Measurements from ENCODE around the gene ELN. TPM values are rescaled to one million over a fixed set of nuclear protein-coding genes. Genes with fewer than 3 reads are reported as not detected.

ELN gene
- total and polyA plus RNA-seq, 2 donors (not counting 1 experiment from before 2014, with no cell fraction given), result not detected

GRCh38 chr7:74047804-74048380, 19.9 kb downstream of the ELN start:
- WGBS (ENCODE audit: insufficient coverage), result 86% methylated on average over 5 of the region's 5 CpGs
- CTCF ChIA-PET, result interaction anchor here (1.7 kb wide), 1 partner anchor 21 kb away, joined by 8 read pairs; no protein-coding TSS in a partner anchor
- H3K4me2 ChIP-seq (replicated peaks; ENCODE audit: low read depth, low read length, poor library complexity, severe bottlenecking), result no peak overlapping the region
- H3K4me1 Mint-ChIP-seq, result no peaks in the 10 kb centered on the region
- no peaks in the 10 kb centered on the region for H3K4me1 ChIP-seq (ENCODE audit: control insufficient read depth in 2 of 2, insufficient read depth in 2 of 2, low read length in 2 of 2)
- POLR2A ChIA-PET, result no interaction called here
- no peak overlapping the region for H3K9ac ChIP-seq (ENCODE audit: low read length)
- H3K79me2 ChIP-seq (ENCODE audit: control insufficient read depth, insufficient read depth, low read length), result no peaks in the 10 kb centered on the region
- ATAC-seq (ENCODE audit: low read depth) (no peak), DNase-seq (no peak)
- H2AFZ ChIP-seq (ENCODE audit: insufficient read depth, low read depth, low read length, poor library complexity, severe bottlenecking), result no peak overlapping the region
- H3K27me3 Mint-ChIP-seq, result no peaks in the 10 kb centered on the region
- no peaks in the 10 kb centered on the region for H3K36me3 ChIP-seq (replicated peaks in 1 of 2; ENCODE audit: control extremely low read depth in 1 of 2, control insufficient read depth in 1 of 2, extremely low read depth in 1 of 2, insufficient read depth in 2 of 2, low read length in 1 of 2)
- H4K20me1 ChIP-seq (ENCODE audit: control insufficient read depth, insufficient read depth, low read length, poor library complexity, severe bottlenecking), result no peaks in the 10 kb centered on the region
- H3K9me3 ChIP-seq (ENCODE audit: control extremely low read depth in 1 of 3, control insufficient read depth in 2 of 3, insufficient read depth in 1 of 3, low read length in 2 of 3), result no peaks in the 10 kb centered on the region
- no peaks in the 10 kb centered on the region for H3K9me3 Mint-ChIP-seq (ENCODE audit: insufficient read depth)
- no peak overlapping the region for H3K4me3 ChIP-seq (ENCODE audit: control extremely low read depth in 1 of 5, extremely low read depth in 1 of 5, insufficient read depth in 1 of 5, low read depth in 2 of 5, low read length in 4 of 5)
- no peaks in the 10 kb centered on the region for H3K27me3 ChIP-seq (replicated peaks in 1 of 4; ENCODE audit: control extremely low read depth in 1 of 4, control insufficient read depth in 3 of 4, insufficient read depth in 4 of 4, low read length in 3 of 4)
- TF ChIP-seq, protein P1, sequence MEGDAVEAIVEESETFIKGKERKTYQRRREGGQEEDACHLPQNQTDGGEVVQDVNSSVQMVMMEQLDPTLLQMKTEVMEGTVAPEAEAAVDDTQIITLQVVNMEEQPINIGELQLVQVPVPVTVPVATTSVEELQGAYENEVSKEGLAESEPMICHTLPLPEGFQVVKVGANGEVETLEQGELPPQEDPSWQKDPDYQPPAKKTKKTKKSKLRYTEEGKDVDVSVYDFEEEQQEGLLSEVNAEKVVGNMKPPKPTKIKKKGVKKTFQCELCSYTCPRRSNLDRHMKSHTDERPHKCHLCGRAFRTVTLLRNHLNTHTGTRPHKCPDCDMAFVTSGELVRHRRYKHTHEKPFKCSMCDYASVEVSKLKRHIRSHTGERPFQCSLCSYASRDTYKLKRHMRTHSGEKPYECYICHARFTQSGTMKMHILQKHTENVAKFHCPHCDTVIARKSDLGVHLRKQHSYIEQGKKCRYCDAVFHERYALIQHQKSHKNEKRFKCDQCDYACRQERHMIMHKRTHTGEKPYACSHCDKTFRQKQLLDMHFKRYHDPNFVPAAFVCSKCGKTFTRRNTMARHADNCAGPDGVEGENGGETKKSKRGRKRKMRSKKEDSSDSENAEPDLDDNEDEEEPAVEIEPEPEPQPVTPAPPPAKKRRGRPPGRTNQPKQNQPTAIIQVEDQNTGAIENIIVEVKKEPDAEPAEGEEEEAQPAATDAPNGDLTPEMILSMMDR (IDR thresholded peaks at IDR 0.05), result no peak
- no peak for TF ChIP-seq EZH2 (IDR thresholded peaks at IDR 0.05; ENCODE audit: borderline replicate concordance, insufficient read depth, low read depth, low read length, poor library complexity, severe bottlenecking)
- intact Hi-C loops (cut with micrococcal nuclease), result no loop called here
- no peak overlapping the region for H3K4me3 Mint-ChIP-seq
- no peak overlapping the region for H3K27ac Mint-ChIP-seq
- no peak overlapping the region for H3K27ac ChIP-seq (ENCODE audit: low read length in 2 of 2)

DNA sequence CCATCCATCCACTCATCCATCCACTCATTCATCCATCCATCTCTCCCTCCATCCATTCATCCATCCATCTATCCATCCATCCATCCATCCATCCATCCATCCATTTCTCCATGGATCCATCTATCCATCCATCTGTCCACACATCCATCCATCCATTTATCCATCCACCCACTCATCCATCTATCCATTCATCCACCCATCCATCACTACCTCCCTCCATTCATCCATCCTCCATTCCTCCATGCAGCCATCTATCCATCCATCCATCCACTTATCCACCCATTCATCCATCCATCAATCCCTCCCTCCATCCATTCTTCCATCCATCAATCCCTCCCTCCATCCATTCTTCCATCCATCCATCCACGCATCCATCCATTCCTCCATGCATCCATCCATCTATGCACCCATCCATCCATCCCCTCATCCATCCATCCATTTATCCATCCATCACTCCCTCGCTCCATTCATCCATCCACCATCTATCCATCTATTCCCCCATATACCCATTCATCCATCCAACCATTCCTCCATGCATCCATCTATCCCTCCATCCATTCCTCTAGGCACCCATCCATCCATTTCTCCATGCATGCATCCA, 21.1 kb downstream of the ELN start:
- H3K4me2 ChIP-seq (replicated peaks; ENCODE audit: low read depth, low read length, poor library complexity, severe bottlenecking), result no peak overlapping the region
- no peak overlapping the region for H3K4me3 Mint-ChIP-seq
- H3K36me3 ChIP-seq (replicated peaks in 1 of 2; ENCODE audit: control extremely low read depth in 1 of 2, control insufficient read depth in 1 of 2, extremely low read depth in 1 of 2, insufficient read depth in 2 of 2, low read length in 1 of 2), result no peaks in the 10 kb centered on the region
- 93% methylated on average over 2 of the region's 2 CpGs for WGBS (ENCODE audit: insufficient coverage)
- no peaks in the 10 kb centered on the region for H3K9me3 ChIP-seq (ENCODE audit: control extremely low read depth in 1 of 3, control insufficient read depth in 2 of 3, insufficient read depth in 1 of 3, low read length in 2 of 3)
- H3K9me3 Mint-ChIP-seq (ENCODE audit: insufficient read depth), result no peaks in the 10 kb centered on the region
- TF ChIP-seq, protein P1 (IDR thresholded peaks at IDR 0.05), result no peak
- no peak for TF ChIP-seq EZH2 (IDR thresholded peaks at IDR 0.05; ENCODE audit: borderline replicate concordance, insufficient read depth, low read depth, low read length, poor library complexity, severe bottlenecking)
- no peak for DNase-seq
- ChIA-PET POLR2A (no interaction called here), CTCF (no interaction called here)
- peaks cover 8% of the 10 kb centered on the region for H3K27me3 Mint-ChIP-seq
- no peaks in the 10 kb centered on the region for H3K79me2 ChIP-seq (ENCODE audit: control insufficient read depth, insufficient read depth, low read length)
- H3K4me1 ChIP-seq (ENCODE audit: control insufficient read depth in 2 of 2, insufficient read depth in 2 of 2, low read length in 2 of 2), result no peaks in the 10 kb centered on the region
- no peak for ATAC-seq (ENCODE audit: low read depth)
- intact Hi-C loops (cut with micrococcal nuclease), result no loop called here
- H3K4me1 Mint-ChIP-seq, result no peaks in the 10 kb centered on the region
- no peaks in the 10 kb centered on the region for H4K20me1 ChIP-seq (ENCODE audit: control insufficient read depth, insufficient read depth, low read length, poor library complexity, severe bottlenecking)
- no peak overlapping the region for H3K9ac ChIP-seq (ENCODE audit: low read length)
- no peak overlapping the region for H2AFZ ChIP-seq (ENCODE audit: insufficient read depth, low read depth, low read length, poor library complexity, severe bottlenecking)
- no peak overlapping the region for H3K27ac Mint-ChIP-seq
- no peaks in the 10 kb centered on the region for H3K27me3 ChIP-seq (replicated peaks in 1 of 4; ENCODE audit: control extremely low read depth in 1 of 4, control insufficient read depth in 3 of 4, insufficient read depth in 4 of 4, low read length in 3 of 4)
- no peak overlapping the region for H3K4me3 ChIP-seq (ENCODE audit: control extremely low read depth in 1 of 5, extremely low read depth in 1 of 5, insufficient read depth in 1 of 5, low read depth in 2 of 5, low read length in 4 of 5)
- no peak overlapping the region for H3K27ac ChIP-seq (ENCODE audit: low read length in 2 of 2)
